ENCODE data around the gene CHST11.

GRCh38 chr12:104672501-104673265, 215.9 kb downstream of the CHST11 start:
- no peak for TF ChIP-seq CTCF (optimal IDR thresholded peaks at IDR 0.05 in 1 of 3, IDR thresholded peaks at IDR 0.05 in 1 of 3, conservative IDR thresholded peaks at IDR 0.05 in 1 of 3; ENCODE audit: extremely low read depth in 1 of 3, insufficient read depth in 2 of 3, low read length in 3 of 3)
- no peak for TF ChIP-seq EZH2 (IDR thresholded peaks at IDR 0.05; ENCODE audit: low read length)
